HG02642 (cell line): ENCODE measurements around the gene GJC2.
"Not testable (repeated sequence)": the region's sequence is repeated elsewhere in the genome, so short reads cannot be mapped to it uniquely, and the experiment has no call there.

Experiments
- ATAC-seq: cut with Tn5 transposase; IDR thresholded peaks from one replicate; pipeline ENCODE4 v1.9.1; 2021; ENCODE audit warnings: mild to moderate bottlenecking; ENCODE audit not compliant: unreplicated experiment, poor library complexity

GJC2 gene

GRCh38 chr1:228181645-228182034 lies 31.9 kb downstream of the GJC2 start:
- no peak for ATAC-seq

- no peak for ATAC-seq
These were observed 32.7 kb downstream of the GJC2 start for GRCh38 chr1:228182296-228183030.

- no peak for ATAC-seq
These were observed 34.4 kb downstream of the GJC2 start for GRCh38 chr1:228184152-228184551.

- no peak for ATAC-seq
These were observed 35.9 kb downstream of the GJC2 start for GRCh38 chr1:228185641-228185965.

GRCh38 chr1:228188249-228188648 lies 38.5 kb downstream of the GJC2 start:
- not testable (repeated sequence) for ATAC-seq

- no peak for ATAC-seq
These were observed 40.5 kb downstream of the GJC2 start for GRCh38 chr1:228190182-228190581.

GRCh38 chr1:228190778-228191177 lies 41.0 kb downstream of the GJC2 start:
- ATAC-seq: no peak

GRCh38 chr1:228194436-228194835 lies 44.7 kb downstream of the GJC2 start:
- ATAC-seq: no peak

GRCh38 chr1:228194921-228195812 lies 45.4 kb downstream of the GJC2 start:
- ATAC-seq: no peak

- ATAC-seq: no peak
These were observed 47.9 kb downstream of the GJC2 start for GRCh38 chr1:228197555-228198147.

- no peak for ATAC-seq
These were observed 49.4 kb downstream of the GJC2 start for GRCh38 chr1:228198977-228199590.

- ATAC-seq: no peak
These were observed 55.2 kb downstream of the GJC2 start for GRCh38 chr1:228204958-228205357.

- ATAC-seq: no peak
These were observed 56.1 kb downstream of the GJC2 start for GRCh38 chr1:228205526-228206436.

GRCh38 chr1:228206582-228207351 lies 57.0 kb downstream of the GJC2 start:
- no peak for ATAC-seq

GRCh38 chr1:228207381-228207810 lies 57.7 kb downstream of the GJC2 start:
- ATAC-seq: no peak

- ATAC-seq: no peak
These were observed 58.4 kb downstream of the GJC2 start, which contains the start of gene OBSCN for GRCh38 chr1:228207851-228208821. Gene OBSCN (plus strand): TSS chr1:228208044. CDS start chr1:228211784, 3,740 bp downstream.

GRCh38 chr1:228208831-228209551 lies 59.3 kb downstream of the GJC2 start:
- ATAC-seq: no peak
